ENCODE data around the gene ANXA6.

ANXA6 gene

GRCh38 chr5:151195622-151196021, 38.0 kb upstream of the ANXA6 start:
- no peak for DNase-seq (ENCODE audit: low read depth, low spot score)
- Histone ChIP-seq H3K27ac (ENCODE audit: low read length) (no peak overlapping the region), H3K4me3 (ENCODE audit: low read length) (no peak overlapping the region), H3K4me1 (ENCODE audit: control insufficient read depth, insufficient read depth, low read length) (0 out of 2 replicates have a peak, but pooled peaks cover 1% of the 10 kb centered on the region), H3K27me3 (ENCODE audit: control insufficient read depth, insufficient read depth, low read length) (no peaks in the 10 kb centered on the region), H3K36me3 (ENCODE audit: control insufficient read depth, insufficient read depth, low read length) (no peaks in the 10 kb centered on the region), H3K9me3 (ENCODE audit: control insufficient read depth, insufficient read depth, low read length) (no peaks in the 10 kb centered on the region)
- 100% methylated on average over 1 of the region's 5 CpGs for WGBS (ENCODE audit: insufficient coverage, insufficient read length)

GRCh38 chr5:151192626-151193025, 35.0 kb upstream of the ANXA6 start:
- Histone ChIP-seq H3K27ac (ENCODE audit: low read length) (no peak overlapping the region), H3K4me1 (ENCODE audit: control insufficient read depth, insufficient read depth, low read length) (no peaks in the 10 kb centered on the region), H3K4me3 (ENCODE audit: low read length) (no peak overlapping the region), H3K36me3 (ENCODE audit: control insufficient read depth, insufficient read depth, low read length) (no peaks in the 10 kb centered on the region), H3K27me3 (ENCODE audit: control insufficient read depth, insufficient read depth, low read length) (no peaks in the 10 kb centered on the region), H3K9me3 (ENCODE audit: control insufficient read depth, insufficient read depth, low read length) (no peaks in the 10 kb centered on the region)
- no peak for DNase-seq (ENCODE audit: low read depth, low spot score)

GRCh38 chr5:151191661-151192060, 34.1 kb upstream of the ANXA6 start:
- no peaks in the 10 kb centered on the region for H3K36me3 ChIP-seq (ENCODE audit: control insufficient read depth, insufficient read depth, low read length)
- WGBS (ENCODE audit: insufficient coverage, insufficient read length), result no CpG with 5 or more reads among the region's 1 CpG
- no peak overlapping the region for H3K27ac ChIP-seq (ENCODE audit: low read length)
- H3K4me1 ChIP-seq (ENCODE audit: control insufficient read depth, insufficient read depth, low read length), result no peaks in the 10 kb centered on the region
- no peaks in the 10 kb centered on the region for H3K9me3 ChIP-seq (ENCODE audit: control insufficient read depth, insufficient read depth, low read length)
- H3K27me3 ChIP-seq (ENCODE audit: control insufficient read depth, insufficient read depth, low read length), result no peaks in the 10 kb centered on the region
- H3K4me3 ChIP-seq (ENCODE audit: low read length), result no peak overlapping the region
- no peak for DNase-seq (ENCODE audit: low read depth, low spot score)

- Histone ChIP-seq H3K27ac (ENCODE audit: low read length) (no peak overlapping the region), H3K4me1 (ENCODE audit: control insufficient read depth, insufficient read depth, low read length) (no peaks in the 10 kb centered on the region), H3K27me3 (ENCODE audit: control insufficient read depth, insufficient read depth, low read length) (no peaks in the 10 kb centered on the region), H3K36me3 (ENCODE audit: control insufficient read depth, insufficient read depth, low read length) (no peaks in the 10 kb centered on the region), H3K9me3 (ENCODE audit: control insufficient read depth, insufficient read depth, low read length) (no peaks in the 10 kb centered on the region), H3K4me3 (ENCODE audit: low read length) (no peak overlapping the region)
- no CpG with 5 or more reads among the region's 2 CpGs for WGBS (ENCODE audit: insufficient coverage, insufficient read length)
- DNase-seq (ENCODE audit: low read depth, low spot score), result no peak
Measured at GRCh38 chr5:151189151-151189550, 31.6 kb upstream of the ANXA6 start.

- no peaks in the 10 kb centered on the region for H3K4me1 ChIP-seq (ENCODE audit: control insufficient read depth, insufficient read depth, low read length)
- DNase-seq (ENCODE audit: low read depth, low spot score), result no peak
- H3K9me3 ChIP-seq (ENCODE audit: control insufficient read depth, insufficient read depth, low read length), result no peaks in the 10 kb centered on the region
- H3K4me3 ChIP-seq (ENCODE audit: low read length), result no peak overlapping the region
- no peak overlapping the region for H3K27ac ChIP-seq (ENCODE audit: low read length)
- no CpG with 5 or more reads among the region's 4 CpGs for WGBS (ENCODE audit: insufficient coverage, insufficient read length)
- no peaks in the 10 kb centered on the region for H3K27me3 ChIP-seq (ENCODE audit: control insufficient read depth, insufficient read depth, low read length)
- H3K36me3 ChIP-seq (ENCODE audit: control insufficient read depth, insufficient read depth, low read length), result no peaks in the 10 kb centered on the region
Measured at GRCh38 chr5:151186538-151186937, 29.0 kb upstream of the ANXA6 start.

- H3K4me1 ChIP-seq (ENCODE audit: control insufficient read depth, insufficient read depth, low read length), result no peaks in the 10 kb centered on the region
- H3K4me3 ChIP-seq (ENCODE audit: low read length), result no peak overlapping the region
- no peak for DNase-seq (ENCODE audit: low read depth, low spot score)
- no peaks in the 10 kb centered on the region for H3K9me3 ChIP-seq (ENCODE audit: control insufficient read depth, insufficient read depth, low read length)
- no peak overlapping the region for H3K27ac ChIP-seq (ENCODE audit: low read length)
- no peaks in the 10 kb centered on the region for H3K36me3 ChIP-seq (ENCODE audit: control insufficient read depth, insufficient read depth, low read length)
- H3K27me3 ChIP-seq (ENCODE audit: control insufficient read depth, insufficient read depth, low read length), result no peaks in the 10 kb centered on the region
- WGBS (ENCODE audit: insufficient coverage, insufficient read length), result no CpG with 5 or more reads among the region's 5 CpGs
Measured at GRCh38 chr5:151186052-151186451, 28.5 kb upstream of the ANXA6 start.

- DNase-seq (ENCODE audit: low read depth, low spot score), result no peak
Measured at GRCh38 chr5:151184316-151185042, 26.9 kb upstream of the ANXA6 start.

GRCh38 chr5:151183456-151184245, 26.1 kb upstream of the ANXA6 start:
- no peak overlapping the region for H3K27ac ChIP-seq (ENCODE audit: low read length)
- WGBS (ENCODE audit: insufficient coverage, insufficient read length), result no CpG with 5 or more reads among the region's 7 CpGs
- DNase-seq (ENCODE audit: low read depth, low spot score), result no peak
- no peak overlapping the region for H3K4me3 ChIP-seq (ENCODE audit: low read length)
- H3K4me1 ChIP-seq (ENCODE audit: control insufficient read depth, insufficient read depth, low read length), result no peaks in the 10 kb centered on the region
- no peaks in the 10 kb centered on the region for H3K9me3 ChIP-seq (ENCODE audit: control insufficient read depth, insufficient read depth, low read length)
- no peaks in the 10 kb centered on the region for H3K36me3 ChIP-seq (ENCODE audit: control insufficient read depth, insufficient read depth, low read length)
- no peaks in the 10 kb centered on the region for H3K27me3 ChIP-seq (ENCODE audit: control insufficient read depth, insufficient read depth, low read length)

More at GRCh38 chr5:151184316-151185042, 26.9 kb upstream of the ANXA6 start:
- no peaks in the 10 kb centered on the region for H3K27me3 ChIP-seq (ENCODE audit: control insufficient read depth, insufficient read depth, low read length)
- no CpG with 5 or more reads among the region's 10 CpGs for WGBS (ENCODE audit: insufficient coverage, insufficient read length)
- no peak overlapping the region for H3K27ac ChIP-seq (ENCODE audit: low read length)
- no peaks in the 10 kb centered on the region for H3K36me3 ChIP-seq (ENCODE audit: control insufficient read depth, insufficient read depth, low read length)
- H3K4me3 ChIP-seq (ENCODE audit: low read length), result no peak overlapping the region
- no peaks in the 10 kb centered on the region for H3K4me1 ChIP-seq (ENCODE audit: control insufficient read depth, insufficient read depth, low read length)
- no peaks in the 10 kb centered on the region for H3K9me3 ChIP-seq (ENCODE audit: control insufficient read depth, insufficient read depth, low read length)

GRCh38 chr5:151182976-151183375, 25.4 kb upstream of the ANXA6 start:
- Histone ChIP-seq H3K9me3 (ENCODE audit: control insufficient read depth, insufficient read depth, low read length) (no peaks in the 10 kb centered on the region), H3K27me3 (ENCODE audit: control insufficient read depth, insufficient read depth, low read length) (no peaks in the 10 kb centered on the region), H3K36me3 (ENCODE audit: control insufficient read depth, insufficient read depth, low read length) (no peaks in the 10 kb centered on the region), H3K27ac (ENCODE audit: low read length) (no peak overlapping the region), H3K4me1 (ENCODE audit: control insufficient read depth, insufficient read depth, low read length) (no peaks in the 10 kb centered on the region), H3K4me3 (ENCODE audit: low read length) (no peak overlapping the region)
- DNase-seq (ENCODE audit: low read depth, low spot score), result no peak
- no CpG with 5 or more reads among the region's 8 CpGs for WGBS (ENCODE audit: insufficient coverage, insufficient read length)

- Histone ChIP-seq H3K27ac (ENCODE audit: low read length) (no peak overlapping the region), H3K4me3 (ENCODE audit: low read length) (no peak overlapping the region), H3K27me3 (ENCODE audit: control insufficient read depth, insufficient read depth, low read length) (no peaks in the 10 kb centered on the region), H3K36me3 (ENCODE audit: control insufficient read depth, insufficient read depth, low read length) (no peaks in the 10 kb centered on the region), H3K9me3 (ENCODE audit: control insufficient read depth, insufficient read depth, low read length) (no peaks in the 10 kb centered on the region), H3K4me1 (ENCODE audit: control insufficient read depth, insufficient read depth, low read length) (no peaks in the 10 kb centered on the region)
- DNase-seq (ENCODE audit: low read depth, low spot score), result no peak
- WGBS (ENCODE audit: insufficient coverage, insufficient read length), result no CpG with 5 or more reads among the region's 4 CpGs
Measured at GRCh38 chr5:151182524-151182900, 24.9 kb upstream of the ANXA6 start.
